HL-60 (cell line): ENCODE results near the gene DET1.
"Not testable (repeated sequence)": the region's sequence is repeated elsewhere in the genome, so short reads cannot be mapped to it uniquely, and the experiment has no call there.

Experiments
- CTCF ChIP-seq: IDR thresholded peaks from one replicate; pipeline ENCODE4 v1.5.1; 2011; ENCODE audit warnings: low read length, control low read depth, inconsistent platforms; ENCODE audit not compliant: insufficient read depth
- POLR2AphosphoS5 ChIP-seq: IDR thresholded peaks from 2 replicates; pipeline ENCODE4 v1.6.1; 2012; ENCODE audit warnings: low read depth
- REST ChIP-seq: IDR thresholded peaks from 2 replicates; pipeline ENCODE4 v1.6.1; 2012; ENCODE audit warnings: low read depth; ENCODE audit not compliant: insufficient replicate concordance

- TF ChIP-seq CTCF, POLR2AphosphoS5, REST: not testable (repeated sequence)
These were observed 768 bp downstream of the DET1 start for GRCh38 chr15:88545578-88546247.
